Activated CD4-positive, CD25-positive, alpha-beta regulatory T cell treated with anti-CD3 and anti-CD28 coated beads, Interleukin-2, amount 50 U/mL, for 16 hours (primary cell): Measurements from ENCODE around the gene ATG10.
"Not testable (repeated sequence)": the region's sequence is repeated elsewhere in the genome, so short reads cannot be mapped to it uniquely, and the experiment has no call there.

ENCODE experiments used
- DNase-seq: peaks from one replicate; pipeline ENCODE4 v3.0.0-alpha.2; 2020; ENCODE audit warnings: low read depth, low spot score

The ATG10 gene

GRCh38 chr5:82054004-82054710, 82.3 kb downstream of the ATG10 start:
- DNase-seq: no peak

- no peak for DNase-seq
Observed at GRCh38 chr5:82057051-82057450, 85.2 kb downstream of the ATG10 start.

- DNase-seq: no peak
Observed at GRCh38 chr5:82058710-82059109, 86.9 kb downstream of the ATG10 start.

- DNase-seq: no peak
Observed at GRCh38 chr5:82066791-82067190, 95.0 kb downstream of the ATG10 start.

GRCh38 chr5:82068042-82068441, 96.2 kb downstream of the ATG10 start:
- not testable (repeated sequence) for DNase-seq

- no peak for DNase-seq
Observed at GRCh38 chr5:82068723-82069122, 96.9 kb downstream of the ATG10 start.

GRCh38 chr5:82072138-82072537, 100.3 kb downstream of the ATG10 start:
- DNase-seq: no peak

GRCh38 chr5:82073179-82073578, 101.4 kb downstream of the ATG10 start:
- no peak for DNase-seq

- no peak for DNase-seq
Observed at GRCh38 chr5:82074950-82075349, 103.1 kb downstream of the ATG10 start.

GRCh38 chr5:82077496-82077895, 105.7 kb downstream of the ATG10 start:
- no peak for DNase-seq

GRCh38 chr5:82091617-82092016, 119.8 kb downstream of the ATG10 start:
- DNase-seq: no peak

GRCh38 chr5:82095536-82095935, 123.7 kb downstream of the ATG10 start:
- DNase-seq: no peak

- DNase-seq: no peak
Observed at GRCh38 chr5:82096249-82096648, 124.4 kb downstream of the ATG10 start.

GRCh38 chr5:82100303-82101077, 128.7 kb downstream of the ATG10 start:
- DNase-seq: no peak

- DNase-seq: no peak
Observed at GRCh38 chr5:82104872-82105271, 133.0 kb downstream of the ATG10 start.

GRCh38 chr5:82105457-82105856, 133.6 kb downstream of the ATG10 start:
- DNase-seq: no peak

GRCh38 chr5:82106207-82106606, 134.4 kb downstream of the ATG10 start:
- DNase-seq: no peak

GRCh38 chr5:82106756-82107155, 134.9 kb downstream of the ATG10 start:
- DNase-seq: no peak

GRCh38 chr5:82107267-82107666, 135.4 kb downstream of the ATG10 start:
- no peak for DNase-seq

- no peak for DNase-seq
Observed at GRCh38 chr5:82109013-82109412, 137.2 kb downstream of the ATG10 start.

GRCh38 chr5:82109915-82110314, 138.1 kb downstream of the ATG10 start:
- DNase-seq: not testable (repeated sequence)

- no peak for DNase-seq
Observed at GRCh38 chr5:82111191-82111590, 139.4 kb downstream of the ATG10 start.

- DNase-seq: no peak
Observed at GRCh38 chr5:82115858-82116257, 144.0 kb downstream of the ATG10 start.
